Sigmoid colon (tissue), 7 donors: ENCODE data around the gene THOC5. TPM values are rescaled to one million over a fixed set of nuclear protein-coding genes. Genes with fewer than 3 reads are reported as not detected.
"Not testable (repeated sequence)": the region's sequence is repeated elsewhere in the genome, so short reads cannot be mapped to it uniquely, and the experiment has no call there.

Source experiments
- DNase-seq: peaks from one replicate; pipeline ENCODE4 v3.0.0-alpha.2; 2019
- H3K27ac ChIP-seq, 4 donors: fragments of 200-600 bp; sonication (generic); one replicate each; pipeline ENCODE4 v1.5.1; 2016 to 2019; ENCODE audit warnings: mild to moderate bottlenecking in 1 of 4
- H3K27me3 ChIP-seq, 3 donors: fragments of 200-600 bp; sonication (generic); one replicate each; pipeline ENCODE4 v1.5.1; 2019; ENCODE audit warnings: mild to moderate bottlenecking in 1 of 3
- H3K36me3 ChIP-seq, 4 donors: fragments of 200-600 bp; sonication (generic); one replicate each; pipeline ENCODE4 v1.5.1; 2016 to 2019
- H3K4me1 ChIP-seq, 4 donors: fragments of 200-600 bp; sonication (generic); one replicate each; pipeline ENCODE4 v1.5.1; 2017 to 2019
- H3K4me3 ChIP-seq, 4 donors: fragments of 200-600 bp; sonication (generic); one replicate each; pipeline ENCODE4 v1.5.1; 2017 to 2019; ENCODE audit warnings: mild to moderate bottlenecking in 2 of 4, moderate library complexity in 1 of 4
- H3K9me3 ChIP-seq, 4 donors: fragments of 200-600 bp in 3 of 4; sonication (generic) in 3 of 4; one replicate each; pipeline versions ENCODE4 v1.5.1 to v1.6.1; 2013 to 2019
- CTCF ChIP-seq, 4 experiments: fragments of 450-650 bp in 3 of 4; fragments of 200-600 bp in 1 of 4; IDR thresholded peaks; one replicate each; pipeline ENCODE4 v1.5.1; 2016 to 2019; ENCODE audit warnings: antibody characterized with exemption in 4 of 4, mild to moderate bottlenecking in 3 of 4, moderate library complexity in 2 of 4
- EP300 ChIP-seq, 4 donors: sonication (generic); formaldehyde crosslinking; IDR thresholded peaks; one replicate each; pipeline ENCODE4 v1.6.1; 2017; ENCODE audit warnings: antibody characterized with exemption in 4 of 4
- POLR2A ChIP-seq, 2 donors: fragments of 450-650 bp; IDR thresholded peaks; one replicate each; pipeline ENCODE4 v1.6.1; 2016; ENCODE audit warnings: antibody characterized with exemption in 2 of 2, mild to moderate bottlenecking in 2 of 2, moderate library complexity in 2 of 2
- POLR2AphosphoS5 ChIP-seq, 4 donors: sonication (generic); formaldehyde crosslinking; IDR thresholded peaks; one replicate each; pipeline ENCODE4 v1.6.1; 2017; ENCODE audit warnings: antibody characterized with exemption in 4 of 4
- WGBS, 2 donors: extraction: QIAGEN DNeasy Blood & Tissue Kit; methylation state at CpG; one replicate each; pipeline ENCODE4 v1.1.7; 2013; 5-methylcytosine and 5-hydroxymethylcytosine counted together
- intact Hi-C: fragments of 100-400 bp; cut with DNase I; formaldehyde crosslinking; loops from one replicate; pipeline ENCODE4 v1.15.1; 2023
- polyA plus RNA-seq, 3 donors: library from polyadenylated mRNA; stranded (reverse); fragments of 200-250 nt; gene quantifications; one replicate each; pipeline ENCODE4 v1.2.3, GENCODE V29; 2013
- total RNA-seq, 4 donors: library from RNA; depleted of rRNA; stranded (reverse); fragments of >200 nt; gene quantifications; one replicate each; pipeline ENCODE4 v1.1.0, GENCODE V29; 2016
- donor health status: healthy with polysubstance abuse.
- donor health status: Bipolar disorder and iron deficiency.
- donor health status: healthy.

The THOC5 gene
- total and polyA plus RNA-seq, 7 donors, result 12.0 to 72.2 (median 50.1) TPM

- H3K27ac ChIP-seq, result no peak overlapping the region
- peaks cover 0 to 45% (median 7%) of the 10 kb centered on the region in 4 donors for H3K36me3 ChIP-seq
- DNase-seq, result no peak
- 95% methylated on average over 7 of the region's 7 CpGs for WGBS, 2 donors
- H3K9me3 ChIP-seq, result no peaks in the 10 kb centered on the region
- H3K4me1 ChIP-seq, result no peaks in the 10 kb centered on the region
- no peaks in the 10 kb centered on the region for H3K27me3 ChIP-seq
- no peak for TF ChIP-seq POLR2A (IDR thresholded peaks at IDR 0.05)
- no peak overlapping the region for H3K4me3 ChIP-seq
- intact Hi-C loops, result no loop called here
These were observed 16.9 kb upstream of the THOC5 start for GRCh38 chr22:29570456-29570855.

GRCh38 chr22:29569011-29569678 lies 15.6 kb upstream of the THOC5 start:
- no peaks in the 10 kb centered on the region for H3K9me3 ChIP-seq
- no peaks in the 10 kb centered on the region for H3K27me3 ChIP-seq
- no peak overlapping the region for H3K4me3 ChIP-seq
- DNase-seq, result no peak
- H3K4me1 ChIP-seq, result no peaks in the 10 kb centered on the region
- intact Hi-C loops, result no loop called here
- H3K36me3 ChIP-seq, result peaks cover 0 to 58% (median 9%) of the 10 kb centered on the region in 4 donors
- TF ChIP-seq POLR2AphosphoS5 (IDR thresholded peaks at IDR 0.05) (no peak), POLR2A (IDR thresholded peaks at IDR 0.05) (no peak), CTCF (IDR thresholded peaks at IDR 0.05) (no peak), EP300 (IDR thresholded peaks at IDR 0.05) (no peak)
- no peak overlapping the region for H3K27ac ChIP-seq
- WGBS, 2 donors, result 91 to 92% methylated on average over 7 of the region's 7 CpGs

- TF ChIP-seq EP300 (IDR thresholded peaks at IDR 0.05) (no peak), CTCF (IDR thresholded peaks at IDR 0.05) (no peak), POLR2AphosphoS5 (IDR thresholded peaks at IDR 0.05) (no peak)
- no peaks in the 10 kb centered on the region for H3K4me1 ChIP-seq
- 84 to 97% methylated on average over 7 of the region's 7 CpGs for WGBS, 2 donors
- H3K27me3 ChIP-seq, result no peaks in the 10 kb centered on the region
- H3K36me3 ChIP-seq, result peaks cover 0 to 64% (median 9%) of the 10 kb centered on the region in 4 donors
- intact Hi-C loops, result no loop called here
- no peak overlapping the region for H3K4me3 ChIP-seq
- no peak for DNase-seq
- no peaks in the 10 kb centered on the region for H3K9me3 ChIP-seq
- H3K27ac ChIP-seq, result no peak overlapping the region
These were observed 13.8 kb upstream of the THOC5 start for GRCh38 chr22:29567338-29567737.

GRCh38 chr22:29566513-29566912 lies 13.0 kb upstream of the THOC5 start:
- peaks cover 3 to 71% (median 12%) of the 10 kb centered on the region in 4 donors for H3K36me3 ChIP-seq
- DNase-seq, H3K9me3 ChIP-seq, H3K4me3 ChIP-seq, H3K27me3 ChIP-seq, H3K4me1 ChIP-seq, intact Hi-C loops, H3K27ac ChIP-seq: not testable (repeated sequence)
- 97 to 98% methylated on average over 7 of the region's 7 CpGs for WGBS, 2 donors

GRCh38 chr22:29563652-29564460 lies 10.3 kb upstream of the THOC5 start:
- Histone ChIP-seq H3K36me3 (peaks cover 8 to 83% (median 18%) of the 10 kb centered on the region in 4 donors), H3K9me3 (no peaks in the 10 kb centered on the region), H3K4me3 (no peak overlapping the region), H3K4me1 (no peaks in the 10 kb centered on the region), H3K27me3 (no peaks in the 10 kb centered on the region), H3K27ac (no peak overlapping the region)
- WGBS, 2 donors, result 91 to 93% methylated on average over 6 of the region's 6 CpGs
- intact Hi-C loops, result no loop called here
- no peak for TF ChIP-seq EP300 (IDR thresholded peaks at IDR 0.05)
- TF ChIP-seq CTCF (IDR thresholded peaks at IDR 0.05), result no peak
- no peak for TF ChIP-seq POLR2AphosphoS5 (IDR thresholded peaks at IDR 0.05)
- TF ChIP-seq POLR2A (IDR thresholded peaks at IDR 0.05), result no peak
- DNase-seq, result no peak
